Measurements from ENCODE around the gene CTRB1.

DNA sequence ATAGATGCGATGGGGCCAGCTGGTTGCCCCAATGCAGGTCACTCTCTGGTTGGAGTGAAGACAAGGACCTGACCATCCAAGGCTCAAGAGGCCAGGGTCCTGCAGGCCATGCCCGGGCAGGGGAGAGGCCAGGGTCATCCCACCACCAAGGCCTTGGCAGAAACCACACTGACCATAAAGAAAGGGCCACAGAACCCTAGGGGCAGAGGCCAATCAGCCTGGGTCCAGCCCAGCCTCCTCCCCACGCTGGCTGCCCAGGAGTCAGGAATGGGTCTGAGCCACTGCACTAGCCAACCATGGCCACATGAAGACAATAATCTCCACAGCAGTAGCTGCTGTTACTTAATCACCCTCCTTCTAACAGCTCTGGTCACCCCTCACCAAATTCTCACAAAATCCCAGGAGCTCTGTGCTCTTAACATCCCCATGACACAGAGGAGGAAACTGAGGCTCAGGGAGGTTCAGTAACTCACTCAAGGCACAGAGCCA lies 42.8 kb downstream of the CTRB1 start:
- TF ChIP-seq, protein P1, sequence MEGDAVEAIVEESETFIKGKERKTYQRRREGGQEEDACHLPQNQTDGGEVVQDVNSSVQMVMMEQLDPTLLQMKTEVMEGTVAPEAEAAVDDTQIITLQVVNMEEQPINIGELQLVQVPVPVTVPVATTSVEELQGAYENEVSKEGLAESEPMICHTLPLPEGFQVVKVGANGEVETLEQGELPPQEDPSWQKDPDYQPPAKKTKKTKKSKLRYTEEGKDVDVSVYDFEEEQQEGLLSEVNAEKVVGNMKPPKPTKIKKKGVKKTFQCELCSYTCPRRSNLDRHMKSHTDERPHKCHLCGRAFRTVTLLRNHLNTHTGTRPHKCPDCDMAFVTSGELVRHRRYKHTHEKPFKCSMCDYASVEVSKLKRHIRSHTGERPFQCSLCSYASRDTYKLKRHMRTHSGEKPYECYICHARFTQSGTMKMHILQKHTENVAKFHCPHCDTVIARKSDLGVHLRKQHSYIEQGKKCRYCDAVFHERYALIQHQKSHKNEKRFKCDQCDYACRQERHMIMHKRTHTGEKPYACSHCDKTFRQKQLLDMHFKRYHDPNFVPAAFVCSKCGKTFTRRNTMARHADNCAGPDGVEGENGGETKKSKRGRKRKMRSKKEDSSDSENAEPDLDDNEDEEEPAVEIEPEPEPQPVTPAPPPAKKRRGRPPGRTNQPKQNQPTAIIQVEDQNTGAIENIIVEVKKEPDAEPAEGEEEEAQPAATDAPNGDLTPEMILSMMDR (IDR thresholded peaks at IDR 0.05 in 8 of 11, conservative IDR thresholded peaks at IDR 0.05 in 3 of 11): no peak
- TF ChIP-seq POLR2AphosphoS5 (IDR thresholded peaks at IDR 0.05) (no peak), POLR2A (IDR thresholded peaks at IDR 0.05) (no peak)
